Measurements from ENCODE around the gene COL13A1. TPM values are rescaled to one million over a fixed set of nuclear protein-coding genes. Genes with fewer than 3 reads are reported as not detected.

The COL13A1 gene
- total and polyA plus RNA-seq, 11 donors = 1.0 to 4.0 (median 1.7) TPM

DNA sequence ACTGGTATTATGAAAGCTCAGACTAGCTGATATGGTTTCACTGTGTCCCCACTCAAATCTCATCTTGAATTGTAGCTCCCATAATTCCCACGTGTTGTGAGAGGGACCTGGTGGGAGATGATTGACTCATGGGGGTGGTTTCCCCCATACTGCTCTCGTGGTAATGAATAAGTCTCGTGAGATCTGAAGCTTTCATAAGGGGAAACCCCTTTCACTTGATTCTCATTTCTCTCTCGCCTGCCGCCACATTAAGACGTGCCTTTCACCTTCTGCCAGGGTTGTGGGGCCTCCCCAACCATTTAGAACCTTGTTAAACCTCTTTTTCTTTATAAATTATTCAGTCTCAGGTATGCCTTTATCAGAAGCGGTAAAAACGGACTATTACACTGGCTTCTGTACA, 40.3 kb downstream of the COL13A1 start:
- Histone ChIP-seq H3K27me3 (peaks cover 0 to 4% (median 0%) of the 10 kb centered on the region in 9 donors), H3K9me3 (no peaks in the 10 kb centered on the region), H3K27ac (no peak overlapping the region), H3K36me3 (no peaks in the 10 kb centered on the region), H3K4me1 (peaks cover 0 to 28% (median 8%) of the 10 kb centered on the region in 12 donors), H3K4me3 (no peak overlapping the region)
- ATAC-seq = no peak
- intact Hi-C loops (cut with DNase I) = no loop called here
- 74 to 90% (median 86%) methylated on average over 8 of the region's 8 CpGs for WGBS, 4 donors
- DNase-seq = no peak
- TF ChIP-seq POLR2A (IDR thresholded peaks at IDR 0.05) = no peak
- TF ChIP-seq CTCF (IDR thresholded peaks at IDR 0.05) = no peak

DNA sequence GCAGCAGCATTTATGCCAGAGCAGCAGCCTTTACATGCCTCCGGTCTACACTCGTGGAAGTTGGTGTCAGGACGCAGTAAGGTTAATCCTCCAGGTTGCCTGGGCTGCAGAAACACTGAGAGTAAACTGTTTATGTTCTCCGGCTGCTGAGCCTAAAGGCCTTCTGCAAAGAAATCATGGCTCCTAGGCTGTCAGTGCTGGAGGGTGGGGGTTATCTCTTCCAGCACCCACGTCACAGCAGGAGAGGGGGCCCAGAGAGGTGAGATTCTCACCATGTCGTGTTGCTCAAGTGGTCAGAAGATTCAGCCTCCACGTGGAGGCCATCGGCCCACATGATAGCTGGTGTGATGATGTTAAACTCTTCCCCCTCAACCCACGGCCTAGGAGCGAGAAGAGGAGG, 41.2 kb downstream of the COL13A1 start:
- peaks cover 0 to 28% (median 8%) of the 10 kb centered on the region in 12 donors for H3K4me1 ChIP-seq
- H3K4me3 ChIP-seq = no peak overlapping the region
- H3K27ac ChIP-seq = no peak overlapping the region
- 84 to 95% (median 90%) methylated on average over 10 of the region's 10 CpGs for WGBS, 4 donors
- TF ChIP-seq CTCF (IDR thresholded peaks at IDR 0.05) (no peak), POLR2A (IDR thresholded peaks at IDR 0.05) (no peak)
- intact Hi-C loops (cut with DNase I) = no loop called here
- peaks cover 0 to 4% (median 0%) of the 10 kb centered on the region in 9 donors for H3K27me3 ChIP-seq
- no peaks in the 10 kb centered on the region for H3K36me3 ChIP-seq
- ATAC-seq (no peak), DNase-seq (no peak)
- no peaks in the 10 kb centered on the region for H3K9me3 ChIP-seq

- ATAC-seq = no peak
- intact Hi-C loops (cut with DNase I) = no loop called here
- no peak overlapping the region for H3K27ac ChIP-seq
These were observed 42.2 kb downstream of the COL13A1 start for GRCh38 chr10:69843923-69844322.

DNA sequence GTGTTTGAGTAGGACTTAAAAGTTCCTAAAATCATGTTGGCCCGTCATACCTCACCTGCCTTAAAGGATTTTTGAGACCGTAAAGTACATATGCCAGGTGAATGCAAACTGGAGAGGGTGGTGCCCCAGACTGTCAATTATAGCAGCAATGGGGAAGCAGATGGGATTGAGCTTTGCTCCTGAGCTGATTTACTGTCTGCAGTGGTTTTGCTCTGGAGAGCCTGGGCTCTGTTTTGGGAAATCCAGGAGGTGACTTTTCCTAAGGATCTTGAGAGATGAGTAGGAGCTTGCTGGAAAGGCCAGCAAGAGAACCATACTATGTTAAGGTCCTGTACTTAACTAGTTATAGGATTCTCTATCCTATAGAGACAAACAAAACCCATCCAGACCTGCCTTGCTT, 43.0 kb downstream of the COL13A1 start:
- no peak for DNase-seq
- intact Hi-C loops (cut with DNase I) = no loop called here
- no peak for ATAC-seq
- WGBS, 4 donors = 54 to 69% (median 64%) methylated on average over 2 of the region's 2 CpGs
- no peaks in the 10 kb centered on the region for H3K9me3 ChIP-seq
- TF ChIP-seq POLR2A (IDR thresholded peaks at IDR 0.05) (no peak), CTCF (IDR thresholded peaks at IDR 0.05) (no peak)
- H3K27me3 ChIP-seq = peaks cover 0 to 4% (median 0%) of the 10 kb centered on the region in 9 donors
- H3K4me3 ChIP-seq = no peak overlapping the region
- H3K4me1 ChIP-seq = peaks cover 0 to 25% (median 5%) of the 10 kb centered on the region in 12 donors
- H3K27ac ChIP-seq = no peak overlapping the region
- H3K36me3 ChIP-seq = no peaks in the 10 kb centered on the region

More at GRCh38 chr10:69843923-69844322, 42.2 kb downstream of the COL13A1 start:
- no peak for DNase-seq
- no peak overlapping the region for H3K4me3 ChIP-seq
- H3K4me1 ChIP-seq = peaks cover 0 to 28% (median 8%) of the 10 kb centered on the region in 12 donors
- H3K9me3 ChIP-seq = no peaks in the 10 kb centered on the region
- H3K27me3 ChIP-seq = peaks cover 0 to 4% (median 0%) of the 10 kb centered on the region in 9 donors
- no peaks in the 10 kb centered on the region for H3K36me3 ChIP-seq
- TF ChIP-seq CTCF (IDR thresholded peaks at IDR 0.05) = no peak
- TF ChIP-seq POLR2A (IDR thresholded peaks at IDR 0.05) = no peak
- WGBS, 4 donors = 88 to 92% (median 89%) methylated on average over 6 of the region's 6 CpGs
